GM18499 (cell line): Measurements from ENCODE around the gene P2RY14.
"Not testable (repeated sequence)": the region's sequence is repeated elsewhere in the genome, so short reads cannot be mapped to it uniquely, and the experiment has no call there.

Source experiments
- ATAC-seq: cut with Tn5 transposase; IDR thresholded peaks from one replicate; pipeline ENCODE4 v1.9.1; 2021; ENCODE audit warnings: moderate number of reproducible peaks; ENCODE audit not compliant: insufficient read depth, unreplicated experiment

The P2RY14 gene

GRCh38 chr3:151265166-151265565, 13.2 kb downstream of the P2RY14 start:
- ATAC-seq = no peak

GRCh38 chr3:151264605-151265004, 13.7 kb downstream of the P2RY14 start:
- no peak for ATAC-seq

GRCh38 chr3:151262871-151263525, 15.3 kb downstream of the P2RY14 start:
- ATAC-seq = no peak

- no peak for ATAC-seq
Observed at GRCh38 chr3:151259664-151260063, 18.7 kb downstream of the P2RY14 start.

- no peak for ATAC-seq
Observed at GRCh38 chr3:151256749-151257148, 21.6 kb downstream of the P2RY14 start.

GRCh38 chr3:151248772-151249337, 29.5 kb downstream of the P2RY14 start:
- ATAC-seq = no peak

GRCh38 chr3:151242006-151242405, 36.3 kb downstream of the P2RY14 start:
- ATAC-seq = not testable (repeated sequence)

- no peak for ATAC-seq
Observed at GRCh38 chr3:151236736-151237135, 41.6 kb downstream of the P2RY14 start.

- ATAC-seq = no peak
Observed at GRCh38 chr3:151236316-151236715, 42.0 kb downstream of the P2RY14 start.

GRCh38 chr3:151234825-151235224, 43.5 kb downstream of the P2RY14 start:
- ATAC-seq = no peak

- ATAC-seq = no peak
Observed at GRCh38 chr3:151232991-151233390, 45.4 kb downstream of the P2RY14 start.

- ATAC-seq = not testable (repeated sequence)
Observed at GRCh38 chr3:151232403-151232802, 45.9 kb downstream of the P2RY14 start.

- ATAC-seq = peak; percentile 38
Observed at GRCh38 chr3:151230646-151231045, 47.7 kb downstream of the P2RY14 start.

- ATAC-seq = no peak
Observed at GRCh38 chr3:151228666-151229040, 49.7 kb downstream of the P2RY14 start.

GRCh38 chr3:151227807-151228665, 50.3 kb downstream of the P2RY14 start:
- peak; percentile 63 for ATAC-seq

- ATAC-seq = peak; percentile 24
Observed at GRCh38 chr3:151227266-151227806, 51.0 kb downstream of the P2RY14 start.

GRCh38 chr3:151226825-151227224, 51.5 kb downstream of the P2RY14 start:
- ATAC-seq = no peak

- ATAC-seq = no peak
Observed at GRCh38 chr3:151226088-151226563, 52.2 kb downstream of the P2RY14 start.

- ATAC-seq = no peak
Observed at GRCh38 chr3:151225040-151225975, 53.0 kb downstream of the P2RY14 start.
